Right atrium auricular region (tissue), 2 donors: ENCODE measurements around the gene RASSF8. TPM values are rescaled to one million over a fixed set of nuclear protein-coding genes. Genes with fewer than 3 reads are reported as not detected.

Experiments
- DNase-seq: peaks from one replicate; pipeline ENCODE4 v3.0.0-alpha.2; 2019; ENCODE audit warnings: low spot score
- H3K27ac ChIP-seq, 2 donors: fragments of 200-600 bp; sonication (generic); 1 replicate in 1 of 2; 2 replicates in 1 of 2; pipeline ENCODE4 v1.5.1; 2016 to 2019
- H3K27me3 ChIP-seq, 2 donors: fragments of 200-600 bp; sonication (generic); one replicate each; pipeline versions ENCODE4 v1.5.1 to v1.6.0; 2017 to 2019
- H3K36me3 ChIP-seq: fragments of 200-600 bp; sonication (generic); one replicate; pipeline ENCODE4 v1.5.1; 2016
- H3K4me1 ChIP-seq, 2 donors: fragments of 200-600 bp; sonication (generic); one replicate each; pipeline versions ENCODE4 v1.5.1 to v1.6.0; 2017 to 2019
- H3K4me3 ChIP-seq, 2 donors: fragments of 200-600 bp; sonication (generic); 1 replicate in 1 of 2; 2 replicates in 1 of 2; pipeline ENCODE4 v1.5.1; 2017 to 2019; ENCODE audit warnings: mild to moderate bottlenecking in 1 of 2, moderate library complexity in 1 of 2
- H3K9me3 ChIP-seq, 2 donors: fragments of 200-600 bp; sonication (generic); one replicate each; pipeline ENCODE4 v1.5.1; 2019
- total RNA-seq, 2 donors: library from RNA; depleted of rRNA; stranded (reverse); fragments of >200 nt; gene quantifications; one replicate each; pipeline ENCODE4 v1.1.0, GENCODE V29; 2016
- TF ChIP-seq, protein P1 (sequence below), 2 donors: fragments of 200-600 bp; sonication (generic); IDR thresholded peaks; one replicate each; pipeline ENCODE4 v1.5.1; 2019; ENCODE audit warnings: antibody characterized with exemption in 2 of 2

Gene RASSF8
- total RNA-seq, 2 donors from 2014 or later: 44.4 to 67.4 TPM

DNA sequence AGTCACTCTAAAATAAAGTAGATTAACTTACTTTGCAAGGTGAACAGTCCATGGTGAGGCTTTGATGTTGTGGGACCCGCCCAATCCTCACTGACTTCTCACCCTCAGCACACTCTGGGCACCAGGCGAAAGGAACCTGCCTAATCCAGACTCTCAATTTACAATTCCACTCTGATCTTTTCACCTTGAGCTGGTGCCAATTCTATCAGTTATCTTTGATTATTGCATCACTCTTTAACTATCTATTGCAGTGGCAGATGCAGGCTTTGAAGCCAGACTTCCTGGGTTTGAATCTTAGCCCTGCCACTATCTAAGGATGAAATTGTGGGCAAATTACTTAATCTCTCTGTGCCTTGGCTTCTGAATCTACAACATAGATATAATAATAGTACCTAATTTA is 18.9 kb upstream of the RASSF8 start:
- Histone ChIP-seq H3K9me3 (no peaks in the 10 kb centered on the region), H3K36me3 (no peaks in the 10 kb centered on the region), H3K27ac (no peak overlapping the region), H3K4me3 (no peak overlapping the region), H3K27me3 (no peaks in the 10 kb centered on the region), H3K4me1 (no peaks in the 10 kb centered on the region)
- no peak for DNase-seq
- TF ChIP-seq, protein P1, sequence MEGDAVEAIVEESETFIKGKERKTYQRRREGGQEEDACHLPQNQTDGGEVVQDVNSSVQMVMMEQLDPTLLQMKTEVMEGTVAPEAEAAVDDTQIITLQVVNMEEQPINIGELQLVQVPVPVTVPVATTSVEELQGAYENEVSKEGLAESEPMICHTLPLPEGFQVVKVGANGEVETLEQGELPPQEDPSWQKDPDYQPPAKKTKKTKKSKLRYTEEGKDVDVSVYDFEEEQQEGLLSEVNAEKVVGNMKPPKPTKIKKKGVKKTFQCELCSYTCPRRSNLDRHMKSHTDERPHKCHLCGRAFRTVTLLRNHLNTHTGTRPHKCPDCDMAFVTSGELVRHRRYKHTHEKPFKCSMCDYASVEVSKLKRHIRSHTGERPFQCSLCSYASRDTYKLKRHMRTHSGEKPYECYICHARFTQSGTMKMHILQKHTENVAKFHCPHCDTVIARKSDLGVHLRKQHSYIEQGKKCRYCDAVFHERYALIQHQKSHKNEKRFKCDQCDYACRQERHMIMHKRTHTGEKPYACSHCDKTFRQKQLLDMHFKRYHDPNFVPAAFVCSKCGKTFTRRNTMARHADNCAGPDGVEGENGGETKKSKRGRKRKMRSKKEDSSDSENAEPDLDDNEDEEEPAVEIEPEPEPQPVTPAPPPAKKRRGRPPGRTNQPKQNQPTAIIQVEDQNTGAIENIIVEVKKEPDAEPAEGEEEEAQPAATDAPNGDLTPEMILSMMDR (IDR thresholded peaks at IDR 0.05): no peak

DNA sequence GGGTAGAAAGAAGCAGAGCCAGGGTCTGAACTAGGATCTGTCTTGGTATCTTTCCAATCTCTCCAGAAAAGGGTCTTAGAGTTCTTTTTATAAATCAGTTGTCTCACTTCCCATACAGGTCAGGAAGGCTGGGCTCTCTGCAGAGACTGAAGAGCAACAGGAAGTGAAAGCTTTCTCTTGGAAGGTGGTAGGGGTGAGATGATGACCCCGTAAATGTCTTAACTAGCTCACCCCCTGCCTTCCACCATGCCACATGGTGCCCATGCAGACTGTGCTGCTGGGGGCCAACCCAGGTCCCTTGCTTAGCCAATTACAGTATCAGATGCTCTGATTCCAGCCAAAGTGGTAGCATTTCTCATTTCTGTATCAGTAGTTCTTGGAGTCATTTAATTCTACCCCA is 17.6 kb upstream of the RASSF8 start:
- Histone ChIP-seq H3K27me3 (no peaks in the 10 kb centered on the region), H3K9me3 (no peaks in the 10 kb centered on the region), H3K27ac (no peak overlapping the region), H3K4me1 (no peaks in the 10 kb centered on the region), H3K36me3 (no peaks in the 10 kb centered on the region), H3K4me3 (no peak overlapping the region)
- TF ChIP-seq, protein P1 (IDR thresholded peaks at IDR 0.05): no peak
- DNase-seq: no peak

DNA sequence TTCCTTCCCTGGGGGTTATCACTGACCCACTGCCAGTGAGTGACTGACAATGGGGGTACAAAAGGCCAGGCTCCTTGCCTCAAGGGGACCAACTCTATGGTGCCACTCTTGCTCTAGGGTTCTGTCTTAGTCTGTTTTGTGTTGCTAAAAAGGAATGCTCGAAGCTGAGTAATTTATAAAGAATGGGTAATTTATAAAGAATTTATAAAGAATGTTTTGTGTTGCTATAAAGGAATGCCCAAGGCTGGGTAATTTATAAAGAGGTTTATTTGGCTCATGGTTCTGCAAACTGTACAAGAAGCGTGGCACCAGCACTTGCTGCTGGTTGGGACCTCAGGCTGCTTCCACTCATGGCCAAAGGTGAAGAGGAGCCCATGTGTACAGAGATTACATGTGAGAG is 15.8 kb upstream of the RASSF8 start:
- Histone ChIP-seq H3K27ac (no peak overlapping the region), H3K27me3 (no peaks in the 10 kb centered on the region), H3K9me3 (no peaks in the 10 kb centered on the region), H3K4me3 (no peak overlapping the region), H3K36me3 (no peaks in the 10 kb centered on the region), H3K4me1 (no peaks in the 10 kb centered on the region)
- DNase-seq: no peak
- TF ChIP-seq, protein P1 (IDR thresholded peaks at IDR 0.05): no peak

DNA sequence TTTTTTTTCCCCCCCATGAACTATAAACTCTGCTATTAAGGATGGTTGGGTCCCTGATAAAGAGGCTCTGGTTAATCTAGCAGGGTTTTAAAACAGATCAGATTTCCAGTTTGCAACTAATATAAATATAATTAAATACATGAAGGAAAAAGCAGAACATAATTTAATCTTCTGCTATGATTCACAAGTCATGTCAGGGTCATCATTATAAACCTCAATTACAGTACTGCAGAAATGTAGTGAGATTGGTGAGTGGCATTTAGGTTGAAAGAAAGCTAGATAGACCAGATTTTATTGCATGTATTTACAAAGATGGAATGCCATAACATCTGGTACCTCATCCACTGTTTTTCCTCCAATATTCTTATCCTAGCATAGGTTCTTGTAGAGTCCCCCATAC is 14.5 kb upstream of the RASSF8 start:
- Histone ChIP-seq H3K27me3 (no peaks in the 10 kb centered on the region), H3K4me1 (no peaks in the 10 kb centered on the region), H3K4me3 (no peak overlapping the region), H3K27ac (no peak overlapping the region), H3K9me3 (no peaks in the 10 kb centered on the region), H3K36me3 (no peaks in the 10 kb centered on the region)
- no peak for DNase-seq
- TF ChIP-seq, protein P1 (IDR thresholded peaks at IDR 0.05): no peak

DNA sequence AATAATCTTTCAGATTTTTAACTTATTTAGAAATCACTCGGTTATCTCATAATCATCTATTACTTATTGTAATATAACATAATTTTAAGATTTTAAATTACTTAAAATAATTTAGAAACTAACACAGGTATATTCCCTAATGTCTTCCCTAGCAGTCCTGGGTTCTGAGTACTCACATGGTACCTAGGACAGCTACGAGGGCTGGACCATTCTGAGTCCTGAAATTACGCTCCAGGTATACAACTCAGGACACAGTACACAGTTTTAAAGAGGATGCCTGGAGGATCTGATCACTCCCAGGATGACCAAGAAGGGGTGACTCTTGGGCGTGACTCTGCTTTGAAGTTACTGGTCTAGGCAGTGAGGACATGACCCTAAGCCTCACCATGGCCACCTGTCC is 9.1 kb upstream of the RASSF8 start:
- no peaks in the 10 kb centered on the region for H3K9me3 ChIP-seq
- TF ChIP-seq, protein P1 (IDR thresholded peaks at IDR 0.05): no peak
- no peak overlapping the region for H3K27ac ChIP-seq
- no peaks in the 10 kb centered on the region for H3K4me1 ChIP-seq
- no peak for DNase-seq
- H3K27me3 ChIP-seq: no peaks in the 10 kb centered on the region
- no peaks in the 10 kb centered on the region for H3K36me3 ChIP-seq
- H3K4me3 ChIP-seq: no peak overlapping the region

DNA sequence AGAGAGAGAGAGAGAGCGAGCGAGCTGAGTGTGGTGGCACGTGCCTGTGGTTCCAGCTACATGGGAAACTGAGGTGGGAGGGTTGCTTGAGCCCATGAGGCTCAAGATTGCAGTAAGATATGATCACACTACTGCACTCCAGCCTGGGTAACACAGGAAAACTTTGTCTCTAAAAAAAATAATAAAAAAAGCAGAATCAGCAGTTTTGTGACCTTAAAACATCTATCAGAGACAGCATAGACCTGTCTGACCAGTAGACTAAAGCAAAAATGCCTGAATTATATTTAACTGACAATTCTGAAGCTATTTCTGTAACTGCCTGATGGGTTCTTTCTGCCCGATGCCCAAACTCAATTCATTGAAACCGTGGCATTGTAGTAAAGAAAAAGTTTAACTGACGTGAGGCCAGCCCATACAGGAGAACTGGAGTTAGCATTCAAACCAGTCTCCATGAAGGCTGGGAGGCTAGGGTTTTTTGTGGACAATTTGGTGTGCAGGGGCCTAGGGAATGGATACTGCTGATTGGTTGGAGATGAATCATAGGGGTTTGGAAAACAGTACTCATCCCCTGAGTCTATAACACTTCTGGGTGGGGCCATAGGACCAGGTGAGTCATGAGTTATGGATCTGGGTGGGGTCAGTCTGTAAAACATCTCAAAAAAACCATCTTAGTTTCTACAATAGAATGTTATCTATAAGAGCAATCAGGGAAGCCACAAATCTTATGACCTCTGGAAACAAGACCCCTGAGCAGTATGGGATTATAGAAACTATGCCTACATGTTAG is 8.0 kb upstream of the RASSF8 start:
- Histone ChIP-seq H3K27me3 (no peaks in the 10 kb centered on the region), H3K4me3 (no peak overlapping the region), H3K27ac (no peak overlapping the region), H3K9me3 (no peaks in the 10 kb centered on the region), H3K4me1 (no peaks in the 10 kb centered on the region), H3K36me3 (no peaks in the 10 kb centered on the region)
- TF ChIP-seq, protein P1 (IDR thresholded peaks at IDR 0.05): no peak
- DNase-seq: no peak
